ENCODE data around the gene CEP44.

DNA sequence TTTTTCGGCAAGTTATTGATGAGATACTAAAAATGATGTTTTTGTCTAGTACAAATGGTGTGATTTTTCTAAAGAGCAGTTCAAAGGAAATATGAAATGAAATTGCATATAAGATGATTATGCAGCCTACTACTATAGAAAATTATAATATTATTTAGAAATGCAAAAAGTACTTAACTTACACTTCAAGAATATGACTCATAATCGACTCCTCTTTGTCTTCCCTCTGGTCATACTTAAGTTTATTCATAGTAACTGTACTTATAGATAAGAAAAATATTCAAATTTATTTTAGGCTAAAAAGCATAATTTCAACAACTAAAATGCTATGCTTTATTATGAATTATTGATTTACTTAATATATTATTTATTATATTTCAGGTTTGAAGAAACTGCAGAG, 33.2 kb downstream of the CEP44 start:
- TF ChIP-seq, protein P1, sequence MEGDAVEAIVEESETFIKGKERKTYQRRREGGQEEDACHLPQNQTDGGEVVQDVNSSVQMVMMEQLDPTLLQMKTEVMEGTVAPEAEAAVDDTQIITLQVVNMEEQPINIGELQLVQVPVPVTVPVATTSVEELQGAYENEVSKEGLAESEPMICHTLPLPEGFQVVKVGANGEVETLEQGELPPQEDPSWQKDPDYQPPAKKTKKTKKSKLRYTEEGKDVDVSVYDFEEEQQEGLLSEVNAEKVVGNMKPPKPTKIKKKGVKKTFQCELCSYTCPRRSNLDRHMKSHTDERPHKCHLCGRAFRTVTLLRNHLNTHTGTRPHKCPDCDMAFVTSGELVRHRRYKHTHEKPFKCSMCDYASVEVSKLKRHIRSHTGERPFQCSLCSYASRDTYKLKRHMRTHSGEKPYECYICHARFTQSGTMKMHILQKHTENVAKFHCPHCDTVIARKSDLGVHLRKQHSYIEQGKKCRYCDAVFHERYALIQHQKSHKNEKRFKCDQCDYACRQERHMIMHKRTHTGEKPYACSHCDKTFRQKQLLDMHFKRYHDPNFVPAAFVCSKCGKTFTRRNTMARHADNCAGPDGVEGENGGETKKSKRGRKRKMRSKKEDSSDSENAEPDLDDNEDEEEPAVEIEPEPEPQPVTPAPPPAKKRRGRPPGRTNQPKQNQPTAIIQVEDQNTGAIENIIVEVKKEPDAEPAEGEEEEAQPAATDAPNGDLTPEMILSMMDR (IDR thresholded peaks at IDR 0.05; ENCODE audit: low read length), result no peak
- no peak for TF ChIP-seq EZH2phosphoT487 (IDR thresholded peaks at IDR 0.05; ENCODE audit: low read length)

All from MM.1S (cell line).